ENCODE measurements around the gene CBLIF.
"Not testable (repeated sequence)": the region's sequence is repeated elsewhere in the genome, so short reads cannot be mapped to it uniquely, and the experiment has no call there.

CBLIF gene

DNA sequence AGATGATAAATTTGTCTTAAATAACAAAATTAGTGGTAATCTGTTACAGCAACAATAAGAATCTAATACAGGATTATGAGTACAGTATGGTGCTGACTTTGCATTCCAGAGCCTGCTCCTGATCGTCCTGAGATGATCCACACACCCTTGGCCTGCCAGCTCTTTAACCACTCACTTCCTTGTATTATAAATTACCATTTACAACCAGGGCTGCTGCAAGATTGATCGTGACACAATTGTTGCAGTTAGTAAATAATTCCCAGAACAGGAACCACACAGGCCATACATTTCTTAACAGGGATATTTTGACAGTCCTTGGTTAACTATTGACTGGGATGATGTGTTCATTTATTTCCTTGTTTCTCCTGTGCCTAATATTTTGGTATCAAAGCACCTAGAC lies 3.8 kb upstream of the CBLIF start:
- no peak overlapping the region for H3K4me2 ChIP-seq (ENCODE audit: low read depth, low read length, poor library complexity, severe bottlenecking)
- TF ChIP-seq, protein P1, sequence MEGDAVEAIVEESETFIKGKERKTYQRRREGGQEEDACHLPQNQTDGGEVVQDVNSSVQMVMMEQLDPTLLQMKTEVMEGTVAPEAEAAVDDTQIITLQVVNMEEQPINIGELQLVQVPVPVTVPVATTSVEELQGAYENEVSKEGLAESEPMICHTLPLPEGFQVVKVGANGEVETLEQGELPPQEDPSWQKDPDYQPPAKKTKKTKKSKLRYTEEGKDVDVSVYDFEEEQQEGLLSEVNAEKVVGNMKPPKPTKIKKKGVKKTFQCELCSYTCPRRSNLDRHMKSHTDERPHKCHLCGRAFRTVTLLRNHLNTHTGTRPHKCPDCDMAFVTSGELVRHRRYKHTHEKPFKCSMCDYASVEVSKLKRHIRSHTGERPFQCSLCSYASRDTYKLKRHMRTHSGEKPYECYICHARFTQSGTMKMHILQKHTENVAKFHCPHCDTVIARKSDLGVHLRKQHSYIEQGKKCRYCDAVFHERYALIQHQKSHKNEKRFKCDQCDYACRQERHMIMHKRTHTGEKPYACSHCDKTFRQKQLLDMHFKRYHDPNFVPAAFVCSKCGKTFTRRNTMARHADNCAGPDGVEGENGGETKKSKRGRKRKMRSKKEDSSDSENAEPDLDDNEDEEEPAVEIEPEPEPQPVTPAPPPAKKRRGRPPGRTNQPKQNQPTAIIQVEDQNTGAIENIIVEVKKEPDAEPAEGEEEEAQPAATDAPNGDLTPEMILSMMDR (IDR thresholded peaks at IDR 0.05; ENCODE audit: insufficient read depth, low read length, poor library complexity, severe bottlenecking), result no peak
- TF ChIP-seq EZH2phosphoT487 (conservative IDR thresholded peaks at IDR 0.05; ENCODE audit: low read length), result no peak
- H3K36me3 ChIP-seq (ENCODE audit: low read length), result no peaks in the 10 kb centered on the region
- H3K27me3 ChIP-seq (ENCODE audit: low read length), result no peaks in the 10 kb centered on the region
- no peak overlapping the region for H2AFZ ChIP-seq (ENCODE audit: low read depth, low read length, severe bottlenecking)
- H3K9ac ChIP-seq (ENCODE audit: low read length), result no peak overlapping the region
- H3K27ac ChIP-seq (ENCODE audit: low read depth, low read length), result no peak overlapping the region
- H3K79me2 ChIP-seq (ENCODE audit: insufficient read depth, low read length), result no peaks in the 10 kb centered on the region
- no peaks in the 10 kb centered on the region for H3K9me2 ChIP-seq (replicated peaks; ENCODE audit: insufficient read depth, low read length)
- H3F3A ChIP-seq (ENCODE audit: insufficient read depth), result no peaks in the 10 kb centered on the region
- H3K9me3 ChIP-seq (ENCODE audit: insufficient read depth, low read length), result no peaks in the 10 kb centered on the region
- H3K4me3 ChIP-seq (ENCODE audit: insufficient read depth, low read length, poor library complexity, severe bottlenecking), result no peak overlapping the region
- H4K20me1 ChIP-seq (ENCODE audit: low read depth, low read length), result no peaks in the 10 kb centered on the region

DNA sequence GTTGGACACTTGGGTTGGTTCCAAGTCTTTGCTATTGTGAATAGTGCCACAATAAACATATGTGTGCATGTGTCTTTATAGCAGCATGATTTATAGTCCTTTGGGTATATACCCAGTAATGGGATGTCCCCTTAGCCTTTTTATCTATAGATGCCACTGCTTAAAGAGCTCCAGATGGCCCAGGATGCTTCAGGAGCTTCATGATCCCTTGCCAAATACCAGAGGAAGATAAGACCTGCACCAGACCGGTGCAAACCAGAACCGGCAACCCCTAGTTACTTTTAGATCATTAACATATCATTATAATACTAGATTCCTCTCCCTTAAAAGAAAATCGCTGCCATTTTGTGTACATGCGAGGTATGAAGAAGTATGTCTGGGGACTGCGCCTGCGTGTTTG lies 3.1 kb upstream of the CBLIF start:
- not testable (repeated sequence) for H3K27ac ChIP-seq (ENCODE audit: low read depth, low read length); H3F3A ChIP-seq (ENCODE audit: insufficient read depth); H3K79me2 ChIP-seq (ENCODE audit: insufficient read depth, low read length); H4K20me1 ChIP-seq (ENCODE audit: low read depth, low read length); H3K4me3 ChIP-seq (ENCODE audit: insufficient read depth, low read length, poor library complexity, severe bottlenecking); H3K4me2 ChIP-seq (ENCODE audit: low read depth, low read length, poor library complexity, severe bottlenecking); H3K9ac ChIP-seq (ENCODE audit: low read length); H3K9me2 ChIP-seq (replicated peaks; ENCODE audit: insufficient read depth, low read length); H3K9me3 ChIP-seq (ENCODE audit: insufficient read depth, low read length); H3K36me3 ChIP-seq (ENCODE audit: low read length); H2AFZ ChIP-seq (ENCODE audit: low read depth, low read length, severe bottlenecking); H3K27me3 ChIP-seq (ENCODE audit: low read length)

DNA sequence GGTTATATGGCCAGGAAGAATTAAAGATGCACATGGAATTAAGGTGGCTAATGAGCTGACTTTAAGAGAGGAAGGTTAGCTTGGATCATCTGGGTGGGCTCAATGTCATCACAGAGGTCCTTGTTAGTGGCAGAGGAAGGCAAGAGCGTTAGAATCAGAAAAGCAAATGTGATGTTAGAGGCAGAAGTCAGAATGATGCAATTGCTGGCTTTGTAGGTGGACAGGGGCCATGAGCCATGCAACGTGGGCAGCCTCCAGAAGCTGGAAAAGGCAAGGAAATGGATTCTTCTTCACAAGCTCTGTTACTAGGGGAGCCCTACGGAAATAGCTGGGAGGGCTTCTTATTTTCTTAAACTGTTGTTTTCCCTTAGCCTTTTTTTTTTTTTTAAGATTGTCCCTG lies 2.3 kb upstream of the CBLIF start:
- Histone ChIP-seq H3K9me3 (ENCODE audit: insufficient read depth, low read length) (no peaks in the 10 kb centered on the region), H3K79me2 (ENCODE audit: insufficient read depth, low read length) (no peaks in the 10 kb centered on the region), H4K20me1 (ENCODE audit: low read depth, low read length) (no peaks in the 10 kb centered on the region), H3K9me2 (replicated peaks; ENCODE audit: insufficient read depth, low read length) (no peaks in the 10 kb centered on the region), H2AFZ (ENCODE audit: low read depth, low read length, severe bottlenecking) (no peak overlapping the region), H3F3A (ENCODE audit: insufficient read depth) (no peaks in the 10 kb centered on the region), H3K4me3 (ENCODE audit: insufficient read depth, low read length, poor library complexity, severe bottlenecking) (no peak overlapping the region), H3K9ac (ENCODE audit: low read length) (no peak overlapping the region), H3K27me3 (ENCODE audit: low read length) (no peaks in the 10 kb centered on the region), H3K27ac (ENCODE audit: low read depth, low read length) (no peak overlapping the region), H3K36me3 (ENCODE audit: low read length) (no peaks in the 10 kb centered on the region), H3K4me2 (ENCODE audit: low read depth, low read length, poor library complexity, severe bottlenecking) (no peak overlapping the region)
- no peak for TF ChIP-seq EZH2phosphoT487 (conservative IDR thresholded peaks at IDR 0.05; ENCODE audit: low read length)
- TF ChIP-seq, protein P1 (IDR thresholded peaks at IDR 0.05; ENCODE audit: insufficient read depth, low read length, poor library complexity, severe bottlenecking), result no peak

DNA sequence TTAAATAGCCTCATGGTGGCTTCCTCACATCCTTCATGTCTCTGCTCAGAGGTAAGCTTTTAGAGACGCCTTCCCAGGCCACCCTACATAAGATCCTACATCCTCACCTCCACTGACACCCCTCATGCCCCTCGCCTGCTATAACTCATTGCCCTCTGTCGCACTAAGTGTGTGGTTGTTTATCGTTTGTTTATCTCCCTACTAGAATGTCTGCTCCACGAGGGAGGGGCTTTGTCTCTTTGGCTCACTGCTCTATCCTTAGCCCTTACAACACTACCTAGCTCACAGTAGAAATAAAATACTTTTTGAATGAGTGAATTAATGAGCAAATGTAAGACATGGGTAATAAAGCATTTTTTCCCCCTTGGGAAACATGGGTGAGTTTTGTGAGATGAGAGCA lies 1.3 kb upstream of the CBLIF start:
- no peak overlapping the region for H3K4me2 ChIP-seq (ENCODE audit: low read depth, low read length, poor library complexity, severe bottlenecking)
- TF ChIP-seq EZH2phosphoT487 (conservative IDR thresholded peaks at IDR 0.05; ENCODE audit: low read length), result no peak
- TF ChIP-seq, protein P1 (IDR thresholded peaks at IDR 0.05; ENCODE audit: insufficient read depth, low read length, poor library complexity, severe bottlenecking), result no peak
- H3K27ac ChIP-seq (ENCODE audit: low read depth, low read length), result no peak overlapping the region
- no peaks in the 10 kb centered on the region for H3K27me3 ChIP-seq (ENCODE audit: low read length)
- no peak overlapping the region for H3K4me3 ChIP-seq (ENCODE audit: insufficient read depth, low read length, poor library complexity, severe bottlenecking)
- H3K36me3 ChIP-seq (ENCODE audit: low read length), result no peaks in the 10 kb centered on the region
- H3K9ac ChIP-seq (ENCODE audit: low read length), result no peak overlapping the region
- no peaks in the 10 kb centered on the region for H3K79me2 ChIP-seq (ENCODE audit: insufficient read depth, low read length)
- no peak overlapping the region for H2AFZ ChIP-seq (ENCODE audit: low read depth, low read length, severe bottlenecking)
- no peaks in the 10 kb centered on the region for H3F3A ChIP-seq (ENCODE audit: insufficient read depth)
- no peaks in the 10 kb centered on the region for H3K9me3 ChIP-seq (ENCODE audit: insufficient read depth, low read length)
- no peaks in the 10 kb centered on the region for H3K9me2 ChIP-seq (replicated peaks; ENCODE audit: insufficient read depth, low read length)
- no peaks in the 10 kb centered on the region for H4K20me1 ChIP-seq (ENCODE audit: low read depth, low read length)
